Esophagus squamous epithelium (tissue), 4 donors: ENCODE data around the gene ARHGEF17.

Experiments used
- CTCF ChIP-seq, 6 experiments: fragments of 450-650 bp in 4 of 6; fragments of 200-600 bp in 2 of 6; sonication (generic) in 2 of 6; IDR thresholded peaks; one replicate each; pipeline ENCODE4 v1.5.1; 2016 to 2019; ENCODE audit warnings: antibody characterized with exemption in 6 of 6, mild to moderate bottlenecking in 4 of 6, moderate library complexity in 4 of 6
- POLR2A ChIP-seq, 4 donors: fragments of 450-650 bp; IDR thresholded peaks; one replicate each; pipeline ENCODE4 v1.6.1; 2017; ENCODE audit warnings: antibody characterized with exemption in 4 of 4, mild to moderate bottlenecking in 4 of 4, moderate library complexity in 3 of 4

GRCh38 chr11:73398721-73399120 lies 90.6 kb downstream of the ARHGEF17 start:
- TF ChIP-seq POLR2A (IDR thresholded peaks at IDR 0.05) (no peak), CTCF (IDR thresholded peaks at IDR 0.05) (no peak)
